Hepatocyte (in vitro differentiated cells): ENCODE measurements around the gene ZNF71. TPM values are rescaled to one million over a fixed set of nuclear protein-coding genes. Genes with fewer than 3 reads are reported as not detected.

Source experiments
- DNase-seq: peaks from one replicate; pipeline ENCODE4 v3.0.0-alpha.2; 2016; ENCODE audit warnings: low spot score
- H2AFZ ChIP-seq: fragments of 200-600 bp; sonication (generic); 2 replicates; pipeline ENCODE4 v1.6.0; 2016; ENCODE audit warnings: antibody characterized with exemption, mild to moderate bottlenecking
- H3K27ac ChIP-seq: fragments of 200-600 bp; sonication (generic); 2 replicates; pipeline ENCODE4 v1.5.1; 2016; ENCODE audit warnings: mild to moderate bottlenecking
- H3K27me3 ChIP-seq: fragments of 200-600 bp; sonication (generic); 2 replicates; pipeline ENCODE4 v1.6.1; 2016
- H3K36me3 ChIP-seq: fragments of 200-600 bp; sonication (generic); replicated peaks from 2 replicates; pipeline ENCODE4 v1.5.1; 2016; ENCODE audit warnings: low read depth; ENCODE audit not compliant: insufficient read depth
- H3K4me1 ChIP-seq: fragments of 200-600 bp; sonication (generic); 2 replicates; pipeline ENCODE4 v1.5.1; 2016; ENCODE audit warnings: mild to moderate bottlenecking, moderate library complexity; ENCODE audit not compliant: insufficient read depth
- H3K4me2 ChIP-seq: fragments of 200-600 bp; sonication (generic); 2 replicates; pipeline ENCODE4 v1.6.0; 2016
- H3K4me3 ChIP-seq: fragments of 200-600 bp; sonication (generic); 2 replicates; pipeline ENCODE4 v1.5.1; 2016; ENCODE audit warnings: mild to moderate bottlenecking
- H3K79me2 ChIP-seq: fragments of 200-600 bp; sonication (generic); 2 replicates; pipeline ENCODE4 v1.6.0; 2017; ENCODE audit warnings: mild to moderate bottlenecking
- H3K9me2 ChIP-seq: fragments of 200-600 bp; sonication (generic); replicated peaks from 2 replicates; pipeline ENCODE4 v1.6.0; 2017; ENCODE audit warnings: mild to moderate bottlenecking; ENCODE audit not compliant: insufficient read depth
- H3K9me3 ChIP-seq: fragments of 200-600 bp; sonication (generic); 2 replicates; pipeline ENCODE4 v1.5.1; 2016; ENCODE audit warnings: low read depth, mild to moderate bottlenecking
- H4K20me1 ChIP-seq: fragments of 200-600 bp; sonication (generic); 2 replicates; pipeline ENCODE4 v1.6.0; 2016; ENCODE audit warnings: mild to moderate bottlenecking; ENCODE audit not compliant: insufficient read depth, poor library complexity, severe bottlenecking
- EZH2 ChIP-seq: fragments of 200-600 bp; sonication (generic); IDR thresholded peaks from 2 replicates; pipeline ENCODE4 v1.6.1; 2016; ENCODE audit warnings: antibody characterized with exemption, mild to moderate bottlenecking, borderline replicate concordance
- EZH2phosphoT487 ChIP-seq: fragments of 200-600 bp; sonication (generic); IDR thresholded peaks from one replicate; pipeline ENCODE4 v1.6.1; 2018; ENCODE audit warnings: antibody characterized with exemption, mild to moderate bottlenecking, low read depth, moderate library complexity; ENCODE audit not compliant: unreplicated experiment, severe bottlenecking
- WGBS: methylation state at CpG from one replicate; pipeline ENCODE4 v1.1.6; 2016; ENCODE audit warnings: low lambda C conversion rate; ENCODE audit errors: missing lambda C conversion rate; 5-methylcytosine and 5-hydroxymethylcytosine counted together
- polyA plus RNA-seq: library from polyadenylated mRNA; unstranded; fragments of >200 nt; fragmentation: Nextera tagmentation; extraction: Ambion mirVana; gene quantifications from 2 replicates; pipeline ENCODE4 v1.2.1, GENCODE V29; 2016
- total RNA-seq: library from RNA; depleted of rRNA; stranded (reverse); fragments of >200 nt; gene quantifications from 2 replicates; pipeline ENCODE4 v1.2.3, GENCODE V29; 2014
- TF ChIP-seq, protein P1 (sequence below): fragments of 200-600 bp; sonication (generic); IDR thresholded peaks from 2 replicates; pipeline ENCODE4 v1.5.1; 2016; ENCODE audit warnings: antibody characterized with exemption, mild to moderate bottlenecking; ENCODE audit not compliant: poor library complexity

The ZNF71 gene
- total and polyA plus RNA-seq, 2 experiments from 2014 or later = 9.2 to 9.5 TPM

GRCh38 chr19:56611288-56611687 is 16.2 kb downstream of the ZNF71 start:
- TF ChIP-seq, protein P1, sequence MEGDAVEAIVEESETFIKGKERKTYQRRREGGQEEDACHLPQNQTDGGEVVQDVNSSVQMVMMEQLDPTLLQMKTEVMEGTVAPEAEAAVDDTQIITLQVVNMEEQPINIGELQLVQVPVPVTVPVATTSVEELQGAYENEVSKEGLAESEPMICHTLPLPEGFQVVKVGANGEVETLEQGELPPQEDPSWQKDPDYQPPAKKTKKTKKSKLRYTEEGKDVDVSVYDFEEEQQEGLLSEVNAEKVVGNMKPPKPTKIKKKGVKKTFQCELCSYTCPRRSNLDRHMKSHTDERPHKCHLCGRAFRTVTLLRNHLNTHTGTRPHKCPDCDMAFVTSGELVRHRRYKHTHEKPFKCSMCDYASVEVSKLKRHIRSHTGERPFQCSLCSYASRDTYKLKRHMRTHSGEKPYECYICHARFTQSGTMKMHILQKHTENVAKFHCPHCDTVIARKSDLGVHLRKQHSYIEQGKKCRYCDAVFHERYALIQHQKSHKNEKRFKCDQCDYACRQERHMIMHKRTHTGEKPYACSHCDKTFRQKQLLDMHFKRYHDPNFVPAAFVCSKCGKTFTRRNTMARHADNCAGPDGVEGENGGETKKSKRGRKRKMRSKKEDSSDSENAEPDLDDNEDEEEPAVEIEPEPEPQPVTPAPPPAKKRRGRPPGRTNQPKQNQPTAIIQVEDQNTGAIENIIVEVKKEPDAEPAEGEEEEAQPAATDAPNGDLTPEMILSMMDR = no peak
- TF ChIP-seq EZH2 (no peak), EZH2phosphoT487 (no peak)
- no peak overlapping the region for H3K4me2 ChIP-seq
- peaks cover 35% of the 10 kb centered on the region for H3K79me2 ChIP-seq
- H3K27me3 ChIP-seq = no peaks in the 10 kb centered on the region
- peaks cover 41% of the 10 kb centered on the region for H3K9me3 ChIP-seq
- no peak overlapping the region for H3K27ac ChIP-seq
- H3K36me3 ChIP-seq = peaks cover 5% of the 10 kb centered on the region
- no peak overlapping the region for H3K4me3 ChIP-seq
- H3K4me1 ChIP-seq = no peaks in the 10 kb centered on the region
- no peaks in the 10 kb centered on the region for H4K20me1 ChIP-seq
- no peaks in the 10 kb centered on the region for H3K9me2 ChIP-seq
- no peak overlapping the region for H2AFZ ChIP-seq
- DNase-seq = no peak
- WGBS = 95% methylated on average over 8 of the region's 8 CpGs

DNA sequence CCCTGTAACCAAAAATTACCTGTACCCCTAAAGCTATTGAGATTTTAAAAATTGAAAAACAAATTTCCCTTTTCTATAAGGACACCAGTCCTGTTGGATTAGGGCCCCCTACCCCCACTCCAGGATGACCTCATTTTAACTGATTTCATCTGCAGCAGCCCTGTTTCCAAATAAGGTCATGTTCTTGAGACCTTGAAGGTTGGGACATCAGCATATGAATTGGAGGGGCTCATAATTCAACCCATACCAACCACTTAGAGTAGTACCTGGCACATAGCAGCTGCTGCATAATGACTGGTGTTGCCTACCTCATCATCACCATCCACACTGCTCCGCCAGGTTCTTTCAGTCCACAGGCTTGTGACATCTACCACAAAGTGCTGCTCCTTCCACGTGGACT is 17.6 kb downstream of the ZNF71 start:
- Histone ChIP-seq H3K27ac (no peak overlapping the region), H3K4me2 (no peak overlapping the region), H3K36me3 (peaks cover 12% of the 10 kb centered on the region), H3K4me1 (no peaks in the 10 kb centered on the region), H4K20me1 (no peaks in the 10 kb centered on the region), H2AFZ (no peak overlapping the region), H3K9me2 (no peaks in the 10 kb centered on the region), H3K79me2 (peaks cover 29% of the 10 kb centered on the region), H3K9me3 (peaks cover 30% of the 10 kb centered on the region), H3K4me3 (no peak overlapping the region), H3K27me3 (no peaks in the 10 kb centered on the region)
- WGBS = 95% methylated on average over 2 of the region's 2 CpGs
- no peak for DNase-seq
- TF ChIP-seq EZH2phosphoT487 (no peak), EZH2 (no peak)
- TF ChIP-seq, protein P1 = no peak

GRCh38 chr19:56613639-56614038 is 18.5 kb downstream of the ZNF71 start:
- 99% methylated on average over 5 of the region's 5 CpGs for WGBS
- no peak overlapping the region for H3K27ac ChIP-seq

More at GRCh38 chr19:56613639-56614038, 18.5 kb downstream of the ZNF71 start:
- Histone ChIP-seq H3K9me3 (peaks cover 30% of the 10 kb centered on the region), H3K36me3 (peaks cover 12% of the 10 kb centered on the region), H4K20me1 (no peaks in the 10 kb centered on the region), H3K79me2 (peaks cover 29% of the 10 kb centered on the region), H3K27me3 (no peaks in the 10 kb centered on the region), H3K4me3 (no peak overlapping the region), H3K9me2 (no peaks in the 10 kb centered on the region), H3K4me1 (no peaks in the 10 kb centered on the region), H3K4me2 (no peak overlapping the region), H2AFZ (no peak overlapping the region)
- no peak for TF ChIP-seq EZH2phosphoT487
- TF ChIP-seq, protein P1 = no peak
- no peak for TF ChIP-seq EZH2
- DNase-seq = no peak
